Right lobe of liver (tissue), 4 donors: ENCODE results near the gene NIPAL1.

ENCODE experiments used
- POLR2A ChIP-seq: fragments of 450-650 bp; IDR thresholded peaks from one replicate; pipeline ENCODE4 v1.6.1; 2017; ENCODE audit warnings: antibody characterized with exemption, mild to moderate bottlenecking
- TF ChIP-seq, protein P1 (sequence below), 4 donors: fragments of 200-600 bp in 3 of 4; fragments of 450-650 bp in 1 of 4; IDR thresholded peaks; one replicate each; pipeline versions ENCODE4 v1.5.1 to v1.8.0; 2016 to 2022; ENCODE audit warnings: antibody characterized with exemption in 4 of 4, mild to moderate bottlenecking in 2 of 4
- donor health status: DM: no; HTN: no; CAD: no.
- donor health status: DM: no; HTN: no; CAD: no.
- donor health status: DM: no; HTN: yes; CAD: no.

DNA sequence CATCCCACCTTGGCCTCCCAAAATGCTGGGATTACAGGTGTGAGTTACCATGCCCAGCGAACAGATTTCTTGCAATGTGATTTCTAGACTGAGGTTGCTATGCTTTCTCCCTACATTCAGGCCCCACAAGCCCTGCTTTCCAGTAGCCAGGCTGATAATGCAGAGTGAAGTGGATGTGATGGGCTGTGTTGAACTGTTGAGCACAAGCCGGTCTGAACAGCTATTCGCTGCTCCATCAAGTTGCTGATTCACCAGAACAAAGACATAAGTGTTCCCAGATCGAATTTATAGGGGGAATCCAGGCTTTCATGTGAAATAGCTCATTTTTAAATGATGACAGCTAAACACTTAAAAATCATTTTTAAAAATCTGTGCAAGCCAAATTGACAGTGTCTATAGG, 8.0 kb downstream of the NIPAL1 start:
- TF ChIP-seq, protein P1, sequence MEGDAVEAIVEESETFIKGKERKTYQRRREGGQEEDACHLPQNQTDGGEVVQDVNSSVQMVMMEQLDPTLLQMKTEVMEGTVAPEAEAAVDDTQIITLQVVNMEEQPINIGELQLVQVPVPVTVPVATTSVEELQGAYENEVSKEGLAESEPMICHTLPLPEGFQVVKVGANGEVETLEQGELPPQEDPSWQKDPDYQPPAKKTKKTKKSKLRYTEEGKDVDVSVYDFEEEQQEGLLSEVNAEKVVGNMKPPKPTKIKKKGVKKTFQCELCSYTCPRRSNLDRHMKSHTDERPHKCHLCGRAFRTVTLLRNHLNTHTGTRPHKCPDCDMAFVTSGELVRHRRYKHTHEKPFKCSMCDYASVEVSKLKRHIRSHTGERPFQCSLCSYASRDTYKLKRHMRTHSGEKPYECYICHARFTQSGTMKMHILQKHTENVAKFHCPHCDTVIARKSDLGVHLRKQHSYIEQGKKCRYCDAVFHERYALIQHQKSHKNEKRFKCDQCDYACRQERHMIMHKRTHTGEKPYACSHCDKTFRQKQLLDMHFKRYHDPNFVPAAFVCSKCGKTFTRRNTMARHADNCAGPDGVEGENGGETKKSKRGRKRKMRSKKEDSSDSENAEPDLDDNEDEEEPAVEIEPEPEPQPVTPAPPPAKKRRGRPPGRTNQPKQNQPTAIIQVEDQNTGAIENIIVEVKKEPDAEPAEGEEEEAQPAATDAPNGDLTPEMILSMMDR (IDR thresholded peaks at IDR 0.05) = no peak
- no peak for TF ChIP-seq POLR2A
